H9 (cell line): ENCODE measurements around the gene P2RY8. TPM values are rescaled to one million over a fixed set of nuclear protein-coding genes. Genes with fewer than 3 reads are reported as not detected.

ENCODE experiments used
- DNase-seq: peaks from one replicate; pipeline ENCODE4 v3.0.0-alpha.2; 2017
- H2AFZ ChIP-seq: one replicate; pipeline ENCODE4 v1.6.1; 2013; ENCODE audit warnings: mild to moderate bottlenecking, low read length, control low read depth, moderate library complexity
- H2AK5ac ChIP-seq: 2 replicates; pipeline ENCODE4 v1.6.1; 2013; ENCODE audit warnings: low read length, control low read depth, mixed read lengths; ENCODE audit not compliant: insufficient read length
- H2BK120ac ChIP-seq: one replicate; pipeline ENCODE4 v1.6.1; 2013; ENCODE audit warnings: low read depth, mild to moderate bottlenecking, low read length, control low read depth, inconsistent platforms; ENCODE audit not compliant: poor library complexity, severe bottlenecking
- H2BK12ac ChIP-seq: 2 replicates; pipeline ENCODE4 v1.6.1; 2013; ENCODE audit warnings: low read length, control low read depth, mixed read lengths, low read depth; ENCODE audit not compliant: insufficient read length
- H2BK15ac ChIP-seq: 2 replicates; pipeline ENCODE4 v1.6.1; 2013; ENCODE audit warnings: low read depth, low read length, control low read depth
- H2BK20ac ChIP-seq: one replicate; pipeline ENCODE4 v1.6.1; 2013; ENCODE audit warnings: low read depth, mild to moderate bottlenecking, low read length, control low read depth, inconsistent platforms; ENCODE audit not compliant: poor library complexity, severe bottlenecking
- H2BK5ac ChIP-seq: 2 replicates; pipeline ENCODE4 v1.6.1; 2013; ENCODE audit warnings: low read length, control low read depth, mixed read lengths; ENCODE audit not compliant: insufficient read length
- H3K14ac ChIP-seq: 2 replicates; pipeline ENCODE4 v1.6.1; 2013; ENCODE audit warnings: low read length, control low read depth; ENCODE audit not compliant: insufficient read depth
- H3K18ac ChIP-seq: 2 replicates; pipeline ENCODE4 v1.6.1; 2013; ENCODE audit warnings: low read depth, mild to moderate bottlenecking, mixed read lengths, low read length, control low read depth; ENCODE audit not compliant: insufficient read length
- H3K23ac ChIP-seq: 2 replicates; pipeline ENCODE4 v1.6.1; 2013; ENCODE audit warnings: low read length, control low read depth, mixed read lengths, low read depth; ENCODE audit not compliant: insufficient read length
- H3K23me2 ChIP-seq: 2 replicates; pipeline ENCODE4 v1.6.1; 2013; ENCODE audit warnings: low read depth, mild to moderate bottlenecking, mixed read lengths, low read length, control low read depth; ENCODE audit not compliant: insufficient read length, poor library complexity, severe bottlenecking
- H3K27ac ChIP-seq: 2 replicates; pipeline ENCODE4 v1.5.1; 2013; ENCODE audit warnings: low read length, control low read depth, mixed read lengths, low read depth; ENCODE audit not compliant: insufficient read length
- H3K27me3 ChIP-seq: 2 replicates; pipeline ENCODE4 v1.6.1; 2013; ENCODE audit warnings: low read length, control low read depth, inconsistent platforms; ENCODE audit not compliant: insufficient read depth
- H3K4ac ChIP-seq: 2 replicates; pipeline ENCODE4 v1.6.1; 2013; ENCODE audit warnings: low read depth, mild to moderate bottlenecking, control low read depth, inconsistent platforms, low read length, moderate library complexity
- H3K4me1 ChIP-seq: 2 replicates; pipeline ENCODE4 v1.6.1; 2013; ENCODE audit warnings: low read length, control low read depth, inconsistent platforms; ENCODE audit not compliant: insufficient read depth
- H3K4me2 ChIP-seq: 2 replicates; pipeline ENCODE4 v1.6.1; 2013; ENCODE audit warnings: low read length, control low read depth, mixed read lengths; ENCODE audit not compliant: insufficient read length, insufficient read depth
- H3K56ac ChIP-seq: 2 replicates; pipeline ENCODE4 v1.6.1; 2013; ENCODE audit warnings: low read depth, mild to moderate bottlenecking, mixed read lengths, low read length, control low read depth; ENCODE audit not compliant: insufficient read length
- H3K79me1 ChIP-seq: 2 replicates; pipeline ENCODE4 v1.6.1; 2013; ENCODE audit warnings: low read depth, mild to moderate bottlenecking, moderate library complexity, low read length, control low read depth, inconsistent platforms; ENCODE audit not compliant: insufficient read depth, poor library complexity, severe bottlenecking
- H3K79me2 ChIP-seq: 2 replicates; pipeline ENCODE4 v1.6.1; 2013; ENCODE audit warnings: low read length, control low read depth, inconsistent platforms; ENCODE audit not compliant: insufficient read depth
- H3K9ac ChIP-seq: 2 replicates; pipeline ENCODE4 v1.6.1; 2013; ENCODE audit warnings: low read length, control low read depth, mixed read lengths; ENCODE audit not compliant: insufficient read length; ENCODE audit errors: extremely low read depth
- H3K9me3 ChIP-seq: one replicate; pipeline ENCODE4 v1.6.1; 2013; ENCODE audit warnings: low read depth, low read length, inconsistent platforms; ENCODE audit not compliant: control insufficient read depth
- H3T11ph ChIP-seq: one replicate; pipeline ENCODE4 v1.6.1; 2013; ENCODE audit warnings: mild to moderate bottlenecking, low read length, control low read depth, inconsistent platforms
- H4K20me1 ChIP-seq: one replicate; pipeline ENCODE4 v1.6.1; 2013; ENCODE audit not compliant: control insufficient read depth, insufficient read length, insufficient read depth
- H4K5ac ChIP-seq: 2 replicates; pipeline ENCODE4 v1.6.1; 2013; ENCODE audit warnings: low read depth, mild to moderate bottlenecking, mixed read lengths, low read length, control low read depth; ENCODE audit not compliant: insufficient read length
- H4K8ac ChIP-seq: replicated peaks from 2 replicates; pipeline ENCODE4 v1.6.1; 2013; ENCODE audit warnings: low read length, control low read depth, mixed read lengths, low read depth; ENCODE audit not compliant: insufficient read length
- H4K91ac ChIP-seq: 2 replicates; pipeline ENCODE4 v1.6.1; 2013; ENCODE audit warnings: low read depth, mild to moderate bottlenecking, moderate library complexity, mixed read lengths, low read length, control low read depth; ENCODE audit not compliant: insufficient read length
- H3K27ac Mint-ChIP-seq, 3 experiments: 2 replicates in 2 of 3; 3 replicates in 1 of 3; pipeline ENCODE4 v1.8.0; 2020 to 2021; ENCODE audit warnings: mixed read lengths in 3 of 3, mild to moderate bottlenecking in 1 of 3, moderate library complexity in 1 of 3
- H3K27me3 Mint-ChIP-seq: 2 replicates; pipeline ENCODE4 v1.8.0; 2021; ENCODE audit warnings: low read depth, mild to moderate bottlenecking, moderate library complexity, mixed read lengths
- H3K36me3 Mint-ChIP-seq, 3 experiments: 2 replicates in 2 of 3; 3 replicates in 1 of 3; pipeline ENCODE4 v1.8.0; 2020 to 2021; ENCODE audit warnings: low read depth in 3 of 3, mixed read lengths in 3 of 3; ENCODE audit not compliant: insufficient read depth in 1 of 3
- H3K4me1 Mint-ChIP-seq, 2 experiments: 2 replicates each; pipeline ENCODE4 v1.8.0; 2020; ENCODE audit warnings: mixed read lengths in 2 of 2
- H3K4me3 Mint-ChIP-seq, 2 experiments: 2 replicates in 1 of 2; 3 replicates in 1 of 2; pipeline ENCODE4 v1.8.0; 2020 to 2021; ENCODE audit warnings: mild to moderate bottlenecking in 2 of 2, mixed read lengths in 2 of 2, moderate library complexity in 1 of 2
- H3K9me3 Mint-ChIP-seq, 2 experiments: 2 replicates in 1 of 2; 3 replicates in 1 of 2; pipeline ENCODE4 v1.8.0; 2020; ENCODE audit warnings: mild to moderate bottlenecking in 2 of 2, mixed read lengths in 2 of 2, moderate library complexity in 1 of 2
- CTCF ChIP-seq: fragments of 200-600 bp; sonication (generic); conservative IDR thresholded peaks from 3 replicates; pipeline ENCODE4 v1.8.0; 2021; ENCODE audit warnings: antibody characterized with exemption, mild to moderate bottlenecking
- WGBS: extraction: QIAGEN DNeasy Blood & Tissue Kit; methylation state at CpG from one replicate; pipeline ENCODE4 v1.1.7; 2013; ENCODE audit warnings: missing lambda C conversion rate, low lambda C conversion rate, mixed read lengths; ENCODE audit not compliant: insufficient read length; ENCODE audit errors: extremely low coverage; 5-methylcytosine and 5-hydroxymethylcytosine counted together
- total RNA-seq: library from RNA; stranded (reverse); gene quantifications from 2 replicates; pipeline ENCODE4 v1.2.1, GENCODE V29; 2021

P2RY8 gene
- total RNA-seq, 1 experiment from 2014 or later: not detected

- H3T11ph ChIP-seq: no peak overlapping the region
- no peaks in the 10 kb centered on the region for H4K20me1 ChIP-seq
- no peaks in the 10 kb centered on the region for H3K4me1 ChIP-seq
- no peak overlapping the region for H3K4ac ChIP-seq
- no peak for TF ChIP-seq CTCF
- H2BK5ac ChIP-seq: no peak overlapping the region
- no peaks in the 10 kb centered on the region for H3K79me1 ChIP-seq
- no peak overlapping the region for H2AFZ ChIP-seq
- no peak overlapping the region for H3K23ac ChIP-seq
- no peaks in the 10 kb centered on the region for H3K79me2 ChIP-seq
- H3K27ac ChIP-seq: no peak overlapping the region
- no peak overlapping the region for H2BK120ac ChIP-seq
- H4K8ac ChIP-seq: no peak overlapping the region
- peak; percentile 28 for DNase-seq
- peak overlapping the region in 1 of 2 experiments; percentile 31; a peak in 2 of 5 replicates for H3K4me3 Mint-ChIP-seq
- H3K27ac Mint-ChIP-seq: peak overlapping the region in 1 of 3 experiments; percentile 62; a peak in 2 of 7 replicates
- H3K36me3 Mint-ChIP-seq: no peaks in the 10 kb centered on the region; a peak in 1 of 7 replicates
- no peaks in the 10 kb centered on the region for H3K9me3 ChIP-seq
- no CpG with 5 or more reads among the region's 20 CpGs for WGBS
- H2BK12ac ChIP-seq: no peak overlapping the region
- H4K5ac ChIP-seq: no peak overlapping the region
- no peak overlapping the region for H2BK20ac ChIP-seq
- peaks cover 8% of the 10 kb centered on the region for H3K27me3 Mint-ChIP-seq
- H3K4me2 ChIP-seq: no peak overlapping the region
- H3K18ac ChIP-seq: no peak overlapping the region
- peaks cover 10 to 13% of the 10 kb centered on the region in 2 experiments for H3K4me1 Mint-ChIP-seq
- H3K14ac ChIP-seq: no peak overlapping the region; the same call in 1 of the 2 replicates
- no peaks in the 10 kb centered on the region for H3K23me2 ChIP-seq
- no peaks in the 10 kb centered on the region; the same call in 1 of the 2 replicates for H3K27me3 ChIP-seq
- no peak overlapping the region for H4K91ac ChIP-seq
- H2AK5ac ChIP-seq: no peak overlapping the region
- no peak overlapping the region for H3K56ac ChIP-seq
- no peak overlapping the region for H3K9ac ChIP-seq
- H2BK15ac ChIP-seq: no peak overlapping the region
- peaks cover 0 to under 1% of the 10 kb centered on the region in 2 experiments; a peak in 2 of 5 replicates for H3K9me3 Mint-ChIP-seq
Observed at GRCh38 chrX:1466971-1467561, 69.9 kb downstream of the P2RY8 start.
